ENCODE data around the gene HOXA13.
A peak's percentile ranks its signal among the peaks of the same experiment; 100 is the strongest.

HOXA13 gene

GRCh38 chr7:27159266-27160144, 40.4 kb downstream of the HOXA13 start:
- Histone ChIP-seq H3K36me3 (no peaks in the 10 kb centered on the region), H3K4me3 (ENCODE audit: low read depth in 1 of 2, low read length in 1 of 2) (no peak overlapping the region), H3K27ac (no peak overlapping the region), H3K27me3 (peaks cover 100% of the 10 kb centered on the region), H3K4me1 (ENCODE audit: control insufficient read depth in 1 of 2, insufficient read depth in 1 of 2, low read depth in 1 of 2, low read length in 1 of 2) (peaks cover 44 to 76% of the 10 kb centered on the region in 2 experiments), H3K9me3 (no peaks in the 10 kb centered on the region)
- TF ChIP-seq, protein P1, sequence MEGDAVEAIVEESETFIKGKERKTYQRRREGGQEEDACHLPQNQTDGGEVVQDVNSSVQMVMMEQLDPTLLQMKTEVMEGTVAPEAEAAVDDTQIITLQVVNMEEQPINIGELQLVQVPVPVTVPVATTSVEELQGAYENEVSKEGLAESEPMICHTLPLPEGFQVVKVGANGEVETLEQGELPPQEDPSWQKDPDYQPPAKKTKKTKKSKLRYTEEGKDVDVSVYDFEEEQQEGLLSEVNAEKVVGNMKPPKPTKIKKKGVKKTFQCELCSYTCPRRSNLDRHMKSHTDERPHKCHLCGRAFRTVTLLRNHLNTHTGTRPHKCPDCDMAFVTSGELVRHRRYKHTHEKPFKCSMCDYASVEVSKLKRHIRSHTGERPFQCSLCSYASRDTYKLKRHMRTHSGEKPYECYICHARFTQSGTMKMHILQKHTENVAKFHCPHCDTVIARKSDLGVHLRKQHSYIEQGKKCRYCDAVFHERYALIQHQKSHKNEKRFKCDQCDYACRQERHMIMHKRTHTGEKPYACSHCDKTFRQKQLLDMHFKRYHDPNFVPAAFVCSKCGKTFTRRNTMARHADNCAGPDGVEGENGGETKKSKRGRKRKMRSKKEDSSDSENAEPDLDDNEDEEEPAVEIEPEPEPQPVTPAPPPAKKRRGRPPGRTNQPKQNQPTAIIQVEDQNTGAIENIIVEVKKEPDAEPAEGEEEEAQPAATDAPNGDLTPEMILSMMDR (IDR thresholded peaks at IDR 0.05), result no peak

- H3K4me3 ChIP-seq (ENCODE audit: low read depth in 1 of 2, low read length in 1 of 2), result no peak overlapping the region
- H3K27me3 ChIP-seq, result peaks cover 100% of the 10 kb centered on the region
- H3K9me3 ChIP-seq, result no peaks in the 10 kb centered on the region
- no peaks in the 10 kb centered on the region for H3K36me3 ChIP-seq
- TF ChIP-seq, protein P1 (IDR thresholded peaks at IDR 0.05), result no peak
- H3K27ac ChIP-seq, result no peak overlapping the region
- H3K4me1 ChIP-seq (ENCODE audit: control insufficient read depth in 1 of 2, insufficient read depth in 1 of 2, low read depth in 1 of 2, low read length in 1 of 2), result peaks cover 36 to 68% of the 10 kb centered on the region in 2 experiments
Observed at GRCh38 chr7:27158436-27159265, 41.2 kb downstream of the HOXA13 start.

DNA sequence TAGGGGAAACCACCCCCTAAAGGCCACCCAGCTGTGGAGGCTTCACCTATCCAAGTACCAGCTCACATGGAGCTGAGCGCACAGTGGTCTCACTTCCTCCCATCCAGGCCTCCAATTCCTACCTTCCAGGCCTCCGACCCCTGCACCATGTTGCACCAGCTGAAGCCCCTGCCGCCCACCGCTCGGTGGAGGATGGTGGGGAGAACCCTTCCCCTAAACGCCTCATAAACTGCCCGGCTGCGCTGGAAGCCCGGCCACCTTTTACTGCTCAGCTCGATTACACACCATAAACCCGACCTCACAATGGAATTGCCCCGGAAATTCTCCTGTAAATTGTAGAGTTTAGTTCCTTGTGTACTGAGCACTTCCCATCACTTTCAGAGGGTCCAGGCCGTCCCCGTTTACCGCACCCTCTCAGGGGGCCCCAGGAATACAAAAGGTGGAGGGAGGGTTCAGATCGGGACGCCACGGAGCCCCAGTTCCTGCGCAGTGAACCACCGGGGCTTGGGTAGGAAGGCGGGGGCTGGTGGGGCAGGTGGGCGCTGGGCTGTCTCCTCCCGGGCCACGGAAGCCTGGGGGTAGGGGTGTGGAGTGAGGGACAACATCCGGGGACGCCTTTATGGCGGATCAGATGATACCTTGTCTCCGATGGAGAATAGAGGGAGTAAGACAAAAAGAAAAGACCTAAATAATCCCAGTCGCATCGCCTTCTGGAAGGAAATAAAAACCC, 42.0 kb downstream of the HOXA13 start:
- Histone ChIP-seq H3K27me3 (peaks cover 100% of the 10 kb centered on the region), H3K4me1 (ENCODE audit: control insufficient read depth in 1 of 2, insufficient read depth in 1 of 2, low read depth in 1 of 2, low read length in 1 of 2) (peaks cover 34 to 64% of the 10 kb centered on the region in 2 experiments), H3K36me3 (no peaks in the 10 kb centered on the region), H3K27ac (no peak overlapping the region), H3K9me3 (no peaks in the 10 kb centered on the region), H3K4me3 (ENCODE audit: low read depth in 1 of 2, low read length in 1 of 2) (no peak overlapping the region)
- TF ChIP-seq, protein P1 (IDR thresholded peaks at IDR 0.05), result no peak

DNA sequence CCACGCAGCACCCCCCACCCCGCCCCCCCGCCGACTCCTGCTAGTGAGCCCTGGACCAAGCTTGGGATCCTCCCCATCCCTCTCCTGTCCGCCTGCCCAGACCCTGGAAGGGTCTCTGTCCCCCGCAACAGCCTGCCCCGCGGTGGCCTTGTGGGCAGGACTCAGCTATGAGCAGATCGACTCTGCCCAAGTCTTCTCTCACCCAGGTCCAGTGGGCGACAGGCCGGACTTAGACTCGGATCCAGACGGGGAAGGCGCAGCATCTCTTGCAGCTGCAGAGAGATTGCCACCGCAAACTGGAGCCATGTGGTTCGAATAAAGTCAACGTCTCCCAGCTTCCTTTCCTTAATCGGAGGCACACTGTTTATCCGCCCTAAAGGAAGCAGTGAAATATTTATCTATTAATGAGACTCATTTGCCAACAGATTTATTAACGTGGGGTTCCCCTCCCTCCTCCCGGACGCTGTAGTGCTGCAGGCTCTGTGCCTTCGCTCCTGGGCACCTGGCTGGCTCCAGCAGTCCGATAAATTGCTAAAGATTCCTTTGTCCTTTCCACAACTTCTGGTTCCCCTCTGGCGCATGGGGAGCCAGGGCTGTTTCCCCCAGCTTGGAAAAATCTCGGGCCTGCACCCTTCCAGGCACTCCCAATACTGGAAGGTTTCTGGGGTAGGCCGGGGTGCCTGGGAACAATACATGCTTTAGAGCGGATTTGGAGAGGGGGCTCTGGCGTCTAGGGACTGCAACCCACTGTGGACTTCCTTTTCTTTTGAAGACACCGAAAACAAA, 42.8 kb downstream of the HOXA13 start:
- no peak overlapping the region for H3K27ac ChIP-seq
- H3K4me3 ChIP-seq (ENCODE audit: low read depth in 1 of 2, low read length in 1 of 2), result peak overlapping the region in 1 of 2 experiments; percentile 25
- H3K9me3 ChIP-seq, result no peaks in the 10 kb centered on the region

More for the DNA sequence above, 42.8 kb downstream of the HOXA13 start:
- Histone ChIP-seq H3K4me1 (ENCODE audit: control insufficient read depth in 1 of 2, insufficient read depth in 1 of 2, low read depth in 1 of 2, low read length in 1 of 2) (peaks cover 39 to 71% of the 10 kb centered on the region in 2 experiments), H3K36me3 (no peaks in the 10 kb centered on the region), H3K27me3 (peaks cover 100% of the 10 kb centered on the region)
- TF ChIP-seq, protein P1 (IDR thresholded peaks at IDR 0.05), result no peak
